HEK293 (cell line): ENCODE data around the gene MTUS2.

Source experiments
- CTCF ChIA-PET: fragments of 350-600 bp; formaldehyde crosslinking; extraction: SDS; loops from one replicate; lab custom pipeline; 2021; ENCODE audit warnings: antibody characterized with exemption; lab: Yijun Ruan, JAX
- POLR2A ChIA-PET: fragments of 300-600 bp; formaldehyde crosslinking; extraction: SDS; loops from one replicate; lab custom pipeline; 2020; ENCODE audit warnings: antibody characterized with exemption, inconsistent platforms; lab: Yijun Ruan, JAX
- H3K27ac ChIP-seq: fragments of 200-500 bp; sonication (Bioruptor generic); 2 replicates; pipeline ENCODE4 v1.5.1; 2014; ENCODE audit warnings: low read depth, low read length, control low read depth, inconsistent platforms; ENCODE audit errors: extremely low read depth
- H3K36me3 ChIP-seq, 2 experiments: fragments of 200-500 bp in 1 of 2; sonication (Bioruptor generic) in 1 of 2; 1 replicate in 1 of 2; 2 replicates in 1 of 2; pipeline ENCODE4 v1.5.1; 2014 to 2017; ENCODE audit warnings: inconsistent platforms in 2 of 2, low read length in 2 of 2; ENCODE audit not compliant: control insufficient read depth in 2 of 2, insufficient read depth in 1 of 2
- H3K4me1 ChIP-seq: fragments of 200-500 bp; sonication (Bioruptor generic); 2 replicates; pipeline ENCODE4 v1.5.1; 2014; ENCODE audit warnings: mild to moderate bottlenecking, low read length, inconsistent platforms; ENCODE audit not compliant: control insufficient read depth, insufficient read depth
- H3K4me3 ChIP-seq: 2 replicates; pipeline ENCODE4 v1.5.1; 2011; ENCODE audit warnings: low read depth, mild to moderate bottlenecking, control low read depth, low read length, moderate library complexity
- H3K9me3 ChIP-seq: fragments of 200-500 bp; sonication (Bioruptor generic); 2 replicates; pipeline ENCODE4 v1.5.1; 2014; ENCODE audit warnings: low read depth, low read length, inconsistent platforms; ENCODE audit not compliant: control insufficient read depth, insufficient read depth
- FEZF1 ChIP-seq: fragments of 450-650 bp; formaldehyde crosslinking; IDR thresholded peaks from 2 replicates; pipeline ENCODE4 v1.5.1; 2016; ENCODE audit warnings: missing biosample characterization, missing genetic modification characterization
- HOXD13 ChIP-seq: sonication (generic); formaldehyde crosslinking; IDR thresholded peaks from 2 replicates; pipeline ENCODE4 v1.8.0; 2022; ENCODE audit warnings: missing genetic modification reagents, borderline replicate concordance
- IKZF3 ChIP-seq: fragments of 450-650 bp; IDR thresholded peaks from 2 replicates; pipeline ENCODE4 v1.5.0; 2018; ENCODE audit warnings: missing biosample characterization, mild to moderate bottlenecking, missing genetic modification characterization, moderate library complexity
- KLF1 ChIP-seq: fragments of 450-650 bp; formaldehyde crosslinking; IDR thresholded peaks from 2 replicates; pipeline ENCODE4 v1.5.1; 2016; ENCODE audit warnings: missing biosample characterization, missing genetic modification characterization
- KLF10 ChIP-seq: fragments of 450-650 bp; IDR thresholded peaks from 2 replicates; pipeline ENCODE4 v1.5.1; 2018; ENCODE audit warnings: missing biosample characterization, mild to moderate bottlenecking, missing genetic modification characterization
- KLF9 ChIP-seq: fragments of 450-650 bp; formaldehyde crosslinking; IDR thresholded peaks from 2 replicates; pipeline ENCODE4 v1.5.1; 2016; ENCODE audit warnings: missing biosample characterization, missing genetic modification characterization, low read depth
- SALL2 ChIP-seq: fragments of 450-650 bp; formaldehyde crosslinking; IDR thresholded peaks from 2 replicates; pipeline ENCODE4 v1.5.0; 2017; ENCODE audit warnings: missing biosample characterization, mild to moderate bottlenecking, missing genetic modification characterization, borderline replicate concordance
- SCRT1 ChIP-seq: fragments of 450-650 bp; formaldehyde crosslinking; IDR thresholded peaks from 2 replicates; pipeline ENCODE4 v1.5.1; 2016; ENCODE audit warnings: missing biosample characterization, missing genetic modification characterization, borderline replicate concordance
- YY2 ChIP-seq: fragments of 450-650 bp; formaldehyde crosslinking; IDR thresholded peaks from 2 replicates; pipeline ENCODE4 v1.5.1; 2016; ENCODE audit warnings: missing biosample characterization, missing genetic modification characterization
- ZBTB7A ChIP-seq: fragments of 450-650 bp; formaldehyde crosslinking; IDR thresholded peaks from 2 replicates; pipeline ENCODE4 v1.5.1; 2016; ENCODE audit warnings: low read depth, missing biosample characterization, missing genetic modification characterization
- ZEB2 ChIP-seq: fragments of 450-650 bp; formaldehyde crosslinking; IDR thresholded peaks from 2 replicates; pipeline ENCODE4 v1.5.1; 2016; ENCODE audit warnings: missing biosample characterization, missing genetic modification characterization
- ZNF112 ChIP-seq: fragments of 450-650 bp; formaldehyde crosslinking; IDR thresholded peaks from 2 replicates; pipeline ENCODE4 v1.5.0; 2017; ENCODE audit warnings: missing biosample characterization, missing genetic modification characterization
- ZNF114 ChIP-seq: fragments of 450-650 bp; formaldehyde crosslinking; IDR thresholded peaks from 2 replicates; pipeline ENCODE4 v1.5.0; 2017; ENCODE audit warnings: missing biosample characterization, missing genetic modification characterization
- ZNF169 ChIP-seq: fragments of 450-650 bp; formaldehyde crosslinking; IDR thresholded peaks from 2 replicates; pipeline ENCODE4 v1.5.1; 2016; ENCODE audit warnings: missing biosample characterization, missing genetic modification characterization
- ZNF184 ChIP-seq: fragments of 450-650 bp; IDR thresholded peaks from 2 replicates; pipeline ENCODE4 v1.5.1; 2018; ENCODE audit warnings: missing biosample characterization, mild to moderate bottlenecking, missing genetic modification characterization
- ZNF302 ChIP-seq: fragments of 450-650 bp; formaldehyde crosslinking; IDR thresholded peaks from 2 replicates; pipeline ENCODE4 v1.5.1; 2016; ENCODE audit warnings: missing biosample characterization, missing genetic modification characterization, low read depth
- ZNF341 ChIP-seq: fragments of 450-650 bp; formaldehyde crosslinking; IDR thresholded peaks from 2 replicates; pipeline ENCODE4; 2016; ENCODE audit warnings: low read depth, missing biosample characterization, missing genetic modification characterization
- ZNF426 ChIP-seq: fragments of 450-650 bp; formaldehyde crosslinking; IDR thresholded peaks from 2 replicates; pipeline ENCODE4 v1.5.1; 2017; ENCODE audit warnings: missing biosample characterization, missing genetic modification characterization, mild to moderate bottlenecking, inconsistent platforms, moderate library complexity
- ZNF560 ChIP-seq: fragments of 450-650 bp; formaldehyde crosslinking; IDR thresholded peaks from 2 replicates; pipeline ENCODE4 v1.5.1; 2017; ENCODE audit warnings: missing biosample characterization, missing genetic modification characterization, borderline replicate concordance
- ZNF585B ChIP-seq: fragments of 450-650 bp; formaldehyde crosslinking; IDR thresholded peaks from 2 replicates; pipeline ENCODE4 v1.5.1; 2016; ENCODE audit warnings: missing biosample characterization, missing genetic modification characterization
- ZNF792 ChIP-seq: fragments of 450-650 bp; formaldehyde crosslinking; IDR thresholded peaks from 2 replicates; pipeline ENCODE4 v1.5.1; 2016; ENCODE audit warnings: missing biosample characterization, missing genetic modification characterization
- ZXDB ChIP-seq: fragments of 450-650 bp; formaldehyde crosslinking; IDR thresholded peaks from 2 replicates; pipeline ENCODE4 v1.5.1; 2016; ENCODE audit warnings: missing biosample characterization, missing genetic modification characterization
- TF ChIP-seq, protein P1 (sequence below): fragments of 450-650 bp; formaldehyde crosslinking; IDR thresholded peaks from 2 replicates; pipeline ENCODE4 v1.5.1; 2016; ENCODE audit warnings: missing biosample characterization, missing genetic modification characterization
- TF ChIP-seq, protein P2 (sequence below): fragments of 450-650 bp; formaldehyde crosslinking; IDR thresholded peaks from 2 replicates; pipeline ENCODE4 v1.5.1; 2016; ENCODE audit warnings: missing biosample characterization, missing genetic modification characterization
- TF ChIP-seq, protein P3 (sequence below): fragments of 450-650 bp; formaldehyde crosslinking; IDR thresholded peaks from 2 replicates; pipeline ENCODE4 v1.5.1; 2016; ENCODE audit warnings: missing biosample characterization, missing genetic modification characterization
- TF ChIP-seq, protein P4 (sequence below): fragments of 450-650 bp; formaldehyde crosslinking; IDR thresholded peaks from 2 replicates; pipeline ENCODE4 v1.5.1; 2016; ENCODE audit warnings: missing biosample characterization, missing genetic modification characterization, borderline replicate concordance
- TF ChIP-seq, protein P5 (sequence below): fragments of 450-650 bp; formaldehyde crosslinking; conservative IDR thresholded peaks from 2 replicates; pipeline ENCODE4 v1.5.1; 2016; ENCODE audit warnings: low read depth, missing biosample characterization, missing genetic modification characterization

Gene MTUS2

DNA sequence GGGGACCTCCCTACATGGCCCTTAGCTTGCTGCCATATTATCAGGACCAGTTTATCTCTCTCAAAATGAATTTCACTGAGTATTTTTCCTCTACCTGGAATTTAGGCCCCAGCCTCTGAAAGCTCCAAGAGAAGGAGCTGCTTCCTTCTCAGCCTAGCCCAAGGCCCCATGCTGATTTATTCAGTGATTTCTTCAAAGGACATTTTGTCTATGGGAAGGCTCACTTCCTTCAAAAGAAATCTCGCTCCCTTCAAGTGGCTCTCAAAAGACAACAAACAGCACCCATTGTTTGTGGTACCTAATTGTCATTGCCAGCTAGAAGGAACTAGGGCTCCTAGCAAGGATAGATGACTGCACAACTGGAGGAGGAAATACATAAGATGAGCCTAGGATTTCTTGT, 602.9 kb downstream of the MTUS2 start:
- H3K4me1 ChIP-seq: 0 out of 2 replicates have a peak, but pooled peaks cover 3% of the 10 kb centered on the region
- POLR2A ChIA-PET: interaction anchor here (0.5 kb wide), 1 partner anchor 24 kb away, joined by 3 read pairs; no protein-coding TSS in a partner anchor
- TF ChIP-seq, protein P1, sequence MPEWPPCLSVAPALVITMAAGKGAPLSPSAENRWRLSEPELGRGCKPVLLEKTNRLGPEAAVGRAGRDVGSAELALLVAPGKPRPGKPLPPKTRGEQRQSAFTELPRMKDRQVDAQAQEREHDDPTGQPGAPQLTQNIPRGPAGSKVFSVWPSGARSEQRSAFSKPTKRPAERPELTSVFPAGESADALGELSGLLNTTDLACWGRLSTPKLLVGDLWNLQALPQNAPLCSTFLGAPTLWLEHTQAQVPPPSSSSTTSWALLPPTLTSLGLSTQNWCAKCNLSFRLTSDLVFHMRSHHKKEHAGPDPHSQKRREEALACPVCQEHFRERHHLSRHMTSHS (tag by site-specific recombination): no peak
- no peak for TF ChIP-seq YY2
- TF ChIP-seq ZNF585B (tag by site-specific recombination): no peak
- TF ChIP-seq FEZF1 (tag by site-specific recombination): no peak
- no peak for TF ChIP-seq ZNF341 (tag by site-specific recombination)
- TF ChIP-seq SCRT1: no peak
- no peak for TF ChIP-seq IKZF3 (tag by site-specific recombination)
- TF ChIP-seq ZNF792: no peak
- no peak for TF ChIP-seq ZBTB7A
- no peak for TF ChIP-seq HOXD13
- TF ChIP-seq ZEB2 (tag by site-specific recombination): no peak
- TF ChIP-seq ZNF560 (tag by site-specific recombination): no peak
- no peak for TF ChIP-seq KLF9 (tag by site-specific recombination)
- no peak for TF ChIP-seq ZNF184 (tag by site-specific recombination)
- H3K4me3 ChIP-seq: no peak overlapping the region
- no peak overlapping the region for H3K27ac ChIP-seq
- no peaks in the 10 kb centered on the region for H3K9me3 ChIP-seq
- H3K36me3 ChIP-seq: no peaks in the 10 kb centered on the region
- CTCF ChIA-PET: interaction anchor here (0.6 kb wide), 1 partner anchor 1005 kb away, joined by 3 read pairs; no protein-coding TSS in a partner anchor

DNA sequence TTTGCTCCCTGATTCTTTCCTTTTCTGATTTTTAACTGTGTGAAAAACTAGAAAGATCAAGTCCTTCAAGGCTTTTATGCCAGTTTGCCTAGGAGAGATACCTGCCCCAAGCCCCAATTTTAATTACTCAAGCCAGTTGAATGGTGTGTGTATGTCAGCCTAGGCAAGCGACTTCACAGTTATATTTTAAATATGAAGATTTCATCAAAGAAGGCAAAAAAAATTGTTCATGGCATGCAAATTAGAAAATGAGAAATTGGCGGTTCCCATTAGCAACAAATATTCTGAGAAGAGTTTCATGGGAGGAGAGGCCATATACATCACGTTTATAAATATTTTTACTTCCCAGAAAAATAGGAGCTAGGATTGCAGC, 607.8 kb downstream of the MTUS2 start:
- H3K36me3 ChIP-seq: no peaks in the 10 kb centered on the region
- peak overlapping the region; percentile 38 for H3K4me3 ChIP-seq
- no peaks in the 10 kb centered on the region for H3K9me3 ChIP-seq
- POLR2A ChIA-PET: interaction anchor here (0.6 kb wide), 1 partner anchor 1290 kb away, joined by 3 read pairs; the partner anchor contains the start of gene PAN3
- H3K4me1 ChIP-seq: 0 out of 2 replicates have a peak, but pooled peaks cover 5% of the 10 kb centered on the region
- CTCF ChIA-PET: interaction anchor here (0.6 to 1.0 kb wide), 3 partner anchors 10 to 44 kb away, joined by 3 to 4 read pairs (median 4); no protein-coding TSS in a partner anchor
- no peak overlapping the region for H3K27ac ChIP-seq
- no peak for TF ChIP-seq ZNF792
- no peak for TF ChIP-seq KLF1 (tag by site-specific recombination)
- no peak for TF ChIP-seq ZNF302
- no peak for TF ChIP-seq KLF10 (tag by site-specific recombination)
- TF ChIP-seq, protein P2, sequence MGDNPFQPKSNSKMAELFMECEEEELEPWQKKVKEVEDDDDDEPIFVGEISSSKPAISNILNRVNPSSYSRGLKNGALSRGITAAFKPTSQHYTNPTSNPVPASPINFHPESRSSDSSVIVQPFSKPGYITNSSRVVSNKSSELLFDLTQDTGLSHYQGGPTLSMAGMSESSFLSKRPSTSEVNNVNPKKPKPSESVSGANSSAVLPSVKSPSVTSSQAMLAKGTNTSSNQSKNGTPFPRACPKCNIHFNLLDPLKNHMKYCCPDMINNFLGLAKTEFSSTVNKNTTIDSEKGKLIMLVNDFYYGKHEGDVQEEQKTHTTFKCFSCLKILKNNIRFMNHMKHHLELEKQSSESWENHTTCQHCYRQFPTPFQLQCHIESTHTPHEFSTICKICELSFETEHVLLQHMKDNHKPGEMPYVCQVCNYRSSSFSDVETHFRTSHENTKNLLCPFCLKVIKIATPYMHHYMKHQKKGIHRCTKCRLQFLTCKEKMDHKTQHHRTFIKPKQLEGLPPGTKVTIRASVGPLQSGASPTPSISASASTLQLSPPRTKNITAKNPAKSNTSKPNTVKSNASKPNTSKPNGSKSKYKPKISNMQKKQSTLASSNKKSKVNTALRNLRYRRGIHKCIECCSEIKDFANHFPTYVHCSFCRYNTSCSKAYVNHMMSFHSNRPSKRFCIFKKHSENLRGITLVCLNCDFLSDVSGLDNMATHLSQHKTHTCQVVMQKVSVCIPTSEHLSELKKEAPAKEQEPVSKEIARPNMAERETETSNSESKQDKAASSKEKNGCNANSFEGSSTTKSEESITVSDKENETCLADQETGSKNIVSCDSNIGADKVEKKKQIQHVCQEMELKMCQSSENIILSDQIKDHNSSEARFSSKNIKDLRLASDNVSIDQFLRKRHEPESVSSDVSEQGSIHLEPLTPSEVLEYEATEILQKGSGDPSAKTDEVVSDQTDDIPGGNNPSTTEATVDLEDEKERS (tag by site-specific recombination): no peak
- TF ChIP-seq ZNF114 (tag by site-specific recombination): no peak
- TF ChIP-seq ZNF112 (tag by site-specific recombination): no peak
- TF ChIP-seq, protein P3, sequence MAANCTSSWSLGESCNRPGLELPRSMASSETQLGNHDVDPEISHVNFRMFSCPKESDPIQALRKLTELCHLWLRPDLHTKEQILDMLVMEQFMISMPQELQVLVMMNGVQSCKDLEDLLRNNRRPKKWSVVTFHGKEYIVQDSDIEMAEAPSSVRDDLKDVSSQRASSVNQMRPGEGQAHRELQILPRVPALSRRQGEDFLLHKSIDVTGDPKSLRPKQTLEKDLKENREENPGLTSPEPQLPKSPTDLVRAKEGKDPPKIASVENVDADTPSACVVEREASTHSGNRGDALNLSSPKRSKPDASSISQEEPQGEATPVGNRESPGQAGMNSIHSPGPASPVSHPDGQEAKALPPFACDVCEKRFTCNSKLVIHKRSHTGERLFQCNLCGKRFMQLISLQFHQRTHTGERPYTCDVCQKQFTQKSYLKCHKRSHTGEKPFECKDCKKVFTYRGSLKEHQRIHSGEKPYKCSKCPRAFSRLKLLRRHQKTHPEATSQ (tag by site-specific recombination): no peak
- TF ChIP-seq, protein P4, sequence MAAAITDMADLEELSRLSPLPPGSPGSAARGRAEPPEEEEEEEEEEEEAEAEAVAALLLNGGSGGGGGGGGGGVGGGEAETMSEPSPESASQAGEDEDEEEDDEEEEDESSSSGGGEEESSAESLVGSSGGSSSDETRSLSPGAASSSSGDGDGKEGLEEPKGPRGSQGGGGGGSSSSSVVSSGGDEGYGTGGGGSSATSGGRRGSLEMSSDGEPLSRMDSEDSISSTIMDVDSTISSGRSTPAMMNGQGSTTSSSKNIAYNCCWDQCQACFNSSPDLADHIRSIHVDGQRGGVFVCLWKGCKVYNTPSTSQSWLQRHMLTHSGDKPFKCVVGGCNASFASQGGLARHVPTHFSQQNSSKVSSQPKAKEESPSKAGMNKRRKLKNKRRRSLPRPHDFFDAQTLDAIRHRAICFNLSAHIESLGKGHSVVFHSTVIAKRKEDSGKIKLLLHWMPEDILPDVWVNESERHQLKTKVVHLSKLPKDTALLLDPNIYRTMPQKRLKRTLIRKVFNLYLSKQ (tag by site-specific recombination): no peak
- no peak for TF ChIP-seq ZNF426 (tag by site-specific recombination)
- TF ChIP-seq, protein P5, sequence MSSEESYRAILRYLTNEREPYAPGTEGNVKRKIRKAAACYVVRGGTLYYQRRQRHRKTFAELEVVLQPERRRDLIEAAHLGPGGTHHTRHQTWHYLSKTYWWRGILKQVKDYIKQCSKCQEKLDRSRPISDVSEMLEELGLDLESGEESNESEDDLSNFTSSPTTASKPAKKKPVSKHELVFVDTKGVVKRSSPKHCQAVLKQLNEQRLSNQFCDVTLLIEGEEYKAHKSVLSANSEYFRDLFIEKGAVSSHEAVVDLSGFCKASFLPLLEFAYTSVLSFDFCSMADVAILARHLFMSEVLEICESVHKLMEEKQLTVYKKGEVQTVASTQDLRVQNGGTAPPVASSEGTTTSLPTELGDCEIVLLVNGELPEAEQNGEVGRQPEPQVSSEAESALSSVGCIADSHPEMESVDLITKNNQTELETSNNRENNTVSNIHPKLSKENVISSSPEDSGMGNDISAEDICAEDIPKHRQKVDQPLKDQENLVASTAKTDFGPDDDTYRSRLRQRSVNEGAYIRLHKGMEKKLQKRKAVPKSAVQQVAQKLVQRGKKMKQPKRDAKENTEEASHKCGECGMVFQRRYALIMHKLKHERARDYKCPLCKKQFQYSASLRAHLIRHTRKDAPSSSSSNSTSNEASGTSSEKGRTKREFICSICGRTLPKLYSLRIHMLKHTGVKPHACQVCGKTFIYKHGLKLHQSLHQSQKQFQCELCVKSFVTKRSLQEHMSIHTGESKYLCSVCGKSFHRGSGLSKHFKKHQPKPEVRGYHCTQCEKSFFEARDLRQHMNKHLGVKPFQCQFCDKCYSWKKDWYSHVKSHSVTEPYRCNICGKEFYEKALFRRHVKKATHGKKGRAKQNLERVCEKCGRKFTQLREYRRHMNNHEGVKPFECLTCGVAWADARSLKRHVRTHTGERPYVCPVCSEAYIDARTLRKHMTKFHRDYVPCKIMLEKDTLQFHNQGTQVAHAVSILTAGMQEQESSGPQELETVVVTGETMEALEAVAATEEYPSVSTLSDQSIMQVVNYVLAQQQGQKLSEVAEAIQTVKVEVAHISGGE (tag by site-specific recombination): no peak
- no peak for TF ChIP-seq ZNF169
- no peak for TF ChIP-seq ZXDB (tag by site-specific recombination)
- no peak for TF ChIP-seq SALL2 (tag by site-specific recombination)
